ENCODE measurements around the gene TRIM63.
"Not testable (repeated sequence)": the region's sequence is repeated elsewhere in the genome, so short reads cannot be mapped to it uniquely, and the experiment has no call there.

TRIM63 gene

DNA sequence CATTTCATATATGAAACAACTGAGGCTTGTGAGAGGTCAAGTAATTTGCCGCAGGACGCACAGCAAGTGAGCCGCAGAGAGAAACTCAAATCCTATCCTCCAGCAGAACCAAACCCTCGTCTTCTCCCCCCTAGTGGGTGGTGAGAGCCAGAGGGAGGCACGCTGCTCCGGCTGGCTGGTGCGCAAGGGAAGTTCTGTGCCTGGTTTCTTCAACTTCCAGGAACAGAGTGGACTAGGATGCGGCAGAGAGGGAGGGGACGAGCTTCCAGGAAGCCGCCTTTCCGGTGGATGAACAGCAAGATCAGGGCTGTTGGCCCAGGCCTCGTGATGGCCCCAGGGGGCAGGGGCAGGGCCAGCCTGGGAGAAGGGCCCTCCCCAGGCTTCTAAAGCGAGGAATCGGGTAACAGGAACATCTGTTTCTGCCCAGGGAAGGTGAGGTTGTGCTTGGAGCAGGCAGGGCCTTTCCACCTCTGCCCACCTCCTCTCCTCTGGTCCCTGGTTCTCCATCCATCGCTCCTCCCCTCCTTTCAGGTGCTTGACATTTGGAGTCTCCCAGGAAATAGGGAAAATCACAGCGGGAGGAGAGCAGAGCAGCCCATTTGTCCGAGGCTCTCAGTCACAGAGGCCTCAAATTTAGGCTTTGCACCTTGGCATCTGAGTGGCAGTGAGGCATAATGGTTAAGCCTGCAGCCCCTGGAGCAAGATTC, 27.4 kb upstream of the TRIM63 start:
- no peaks in the 10 kb centered on the region for H3K9me3 Mint-ChIP-seq
- no peak for ATAC-seq

DNA sequence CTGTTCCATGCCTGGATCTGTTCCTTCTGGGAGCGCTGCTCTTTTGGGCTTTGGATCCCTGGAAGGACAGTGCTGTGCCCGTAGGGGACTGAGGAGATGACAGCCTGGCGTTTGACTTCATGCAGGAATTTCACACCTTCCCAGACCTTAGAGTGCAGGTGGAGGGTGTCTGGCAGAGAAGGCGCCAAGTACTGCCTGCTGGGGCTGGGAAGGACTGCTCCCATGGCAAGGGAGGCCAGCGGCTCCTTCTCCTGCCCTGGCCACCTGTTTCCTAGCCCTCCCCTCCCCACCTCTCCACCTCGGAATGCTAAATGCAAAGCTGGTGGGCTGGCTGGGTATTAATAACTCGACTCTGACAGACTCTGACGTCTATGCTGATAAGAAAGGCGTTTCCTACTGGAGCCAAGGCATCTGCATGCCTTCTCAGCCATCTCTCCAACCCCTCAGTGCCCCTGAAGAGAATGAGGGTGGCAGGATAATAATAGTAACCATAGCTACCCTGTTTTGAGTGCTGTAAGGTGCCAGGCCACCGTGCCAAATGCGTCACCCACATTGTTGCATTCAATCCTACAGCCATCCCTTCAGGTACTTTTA, 26.7 kb upstream of the TRIM63 start:
- Mint-ChIP-seq H3K27me3 (peaks cover 37% of the 10 kb centered on the region), H3K4me3 (no peak overlapping the region), H3K27ac (no peak overlapping the region), H3K9me3 (no peaks in the 10 kb centered on the region), H3K36me3 (no peaks in the 10 kb centered on the region), H3K4me1 (no peaks in the 10 kb centered on the region)
- no peak for ATAC-seq

More for the DNA sequence above, 27.4 kb upstream of the TRIM63 start:
- no peaks in the 10 kb centered on the region for H3K4me1 Mint-ChIP-seq
- no peak overlapping the region for H3K27ac Mint-ChIP-seq
- no peaks in the 10 kb centered on the region for H3K36me3 Mint-ChIP-seq
- no peak overlapping the region for H3K4me3 Mint-ChIP-seq
- H3K27me3 Mint-ChIP-seq, result peaks cover 41% of the 10 kb centered on the region

DNA sequence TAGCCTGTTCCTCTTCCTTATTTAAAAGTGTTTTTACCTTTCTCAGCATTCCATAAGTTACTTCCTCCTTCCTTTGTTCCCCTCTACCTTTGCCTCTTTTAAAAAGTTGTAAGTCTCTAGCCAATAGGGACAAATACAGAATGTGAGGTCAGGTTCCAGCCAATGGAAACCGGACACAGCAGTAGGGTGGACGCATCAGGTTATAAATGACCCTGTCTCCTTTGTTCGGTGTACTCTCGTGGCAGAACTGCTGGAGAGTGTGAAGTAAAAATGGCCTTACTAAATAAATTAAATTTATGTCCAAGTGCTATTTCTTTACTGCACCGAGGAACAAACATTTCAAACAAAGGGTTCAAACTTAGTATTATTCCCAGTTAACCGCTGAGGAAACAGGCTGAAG, 26.1 kb upstream of the TRIM63 start:
- not testable (repeated sequence) for ATAC-seq
- H3K27me3 Mint-ChIP-seq, result peaks cover 35% of the 10 kb centered on the region

GRCh38 chr1:26092422-26092821, 25.0 kb upstream of the TRIM63 start:
- Mint-ChIP-seq H3K27ac (no peak overlapping the region), H3K4me1 (no peaks in the 10 kb centered on the region), H3K36me3 (no peaks in the 10 kb centered on the region), H3K27me3 (peaks cover 46% of the 10 kb centered on the region), H3K4me3 (no peak overlapping the region), H3K9me3 (no peaks in the 10 kb centered on the region)
- ATAC-seq, result no peak

More for the DNA sequence above, 26.1 kb upstream of the TRIM63 start:
- not testable (repeated sequence) for H3K4me3 Mint-ChIP-seq, H3K9me3 Mint-ChIP-seq, H3K27ac Mint-ChIP-seq, H3K4me1 Mint-ChIP-seq, H3K36me3 Mint-ChIP-seq

DNA sequence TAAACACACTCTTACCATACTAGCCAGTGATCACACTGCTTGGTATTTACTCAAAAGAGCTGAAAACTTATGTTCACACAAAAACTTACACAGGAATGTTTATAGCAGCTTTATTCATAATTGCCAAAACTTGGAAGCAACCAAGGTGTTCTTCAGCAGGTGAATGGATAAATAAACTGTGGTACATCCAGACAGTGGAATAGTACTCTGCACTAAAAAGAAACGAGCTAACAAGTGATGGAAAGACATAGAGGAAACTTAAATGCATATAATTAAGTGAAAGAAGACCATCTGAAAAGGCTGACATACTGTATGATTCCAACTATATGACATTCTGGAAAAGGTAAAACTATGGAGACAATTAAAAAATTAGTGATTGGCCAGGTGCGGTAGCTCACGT, 23.5 kb upstream of the TRIM63 start:
- Mint-ChIP-seq H3K9me3 (no peaks in the 10 kb centered on the region), H3K27me3 (peaks cover 56% of the 10 kb centered on the region), H3K4me1 (no peaks in the 10 kb centered on the region), H3K4me3 (no peak overlapping the region), H3K36me3 (no peaks in the 10 kb centered on the region), H3K27ac (no peak overlapping the region)
- no peak for ATAC-seq

- ATAC-seq, result no peak
- Mint-ChIP-seq H3K36me3 (no peaks in the 10 kb centered on the region), H3K27me3 (peaks cover 74% of the 10 kb centered on the region), H3K4me1 (no peaks in the 10 kb centered on the region), H3K9me3 (no peaks in the 10 kb centered on the region), H3K27ac (no peak overlapping the region), H3K4me3 (no peak overlapping the region)
Measured at GRCh38 chr1:26089125-26089524, 21.7 kb upstream of the TRIM63 start.

DNA sequence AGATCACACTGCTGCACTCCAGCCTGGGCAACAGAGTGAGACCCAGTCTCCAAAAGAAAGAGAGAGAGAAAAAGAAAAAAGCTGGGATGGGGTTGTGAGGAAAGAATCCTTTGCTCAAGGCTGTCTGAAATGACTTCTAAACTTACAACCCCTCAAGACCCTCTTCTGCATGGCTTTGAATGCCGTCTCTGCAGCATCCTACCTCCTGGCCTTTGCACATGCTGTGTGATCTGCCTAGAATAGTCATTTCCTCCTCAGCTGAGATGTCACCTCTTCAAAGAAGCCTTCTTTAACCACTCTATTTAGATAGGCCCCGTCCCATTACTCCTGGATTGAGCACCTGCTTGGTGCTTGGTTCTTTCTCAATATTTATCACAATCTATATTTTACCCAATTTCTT, 17.4 kb upstream of the TRIM63 start:
- Mint-ChIP-seq H3K27me3 (peaks cover 69% of the 10 kb centered on the region), H3K36me3 (no peaks in the 10 kb centered on the region), H3K4me3 (no peak overlapping the region), H3K9me3 (no peaks in the 10 kb centered on the region), H3K27ac (no peak overlapping the region), H3K4me1 (no peaks in the 10 kb centered on the region)
- no peak for ATAC-seq

GRCh38 chr1:26084091-26084561, 16.7 kb upstream of the TRIM63 start:
- Mint-ChIP-seq H3K4me1 (no peaks in the 10 kb centered on the region), H3K36me3 (no peaks in the 10 kb centered on the region), H3K9me3 (no peaks in the 10 kb centered on the region), H3K27ac (no peak overlapping the region), H3K27me3 (peaks cover 72% of the 10 kb centered on the region), H3K4me3 (no peak overlapping the region)
- no peak for ATAC-seq

DNA sequence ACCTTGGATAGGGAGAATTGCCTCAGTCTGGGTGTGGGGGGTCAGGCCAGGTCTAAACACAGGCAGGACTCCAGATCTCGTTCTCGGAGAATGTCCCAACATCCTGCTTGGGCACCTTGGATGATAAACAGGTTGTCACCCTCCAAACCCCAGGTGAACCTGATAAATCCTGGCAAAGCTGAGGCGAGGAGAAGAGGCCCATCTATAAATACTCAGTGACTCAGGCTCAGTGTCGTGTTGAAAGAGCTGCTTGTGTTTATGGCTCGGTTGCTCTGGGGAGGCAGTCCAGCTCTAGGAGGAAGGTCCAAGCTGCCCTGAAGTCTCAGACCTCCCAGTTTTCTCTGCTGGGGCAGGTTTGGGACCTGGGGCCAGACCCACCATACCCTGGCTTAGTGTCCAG, 15.8 kb upstream of the TRIM63 start:
- Mint-ChIP-seq H3K9me3 (no peaks in the 10 kb centered on the region), H3K27ac (no peak overlapping the region), H3K4me3 (no peak overlapping the region), H3K27me3 (peaks cover 75% of the 10 kb centered on the region), H3K4me1 (no peaks in the 10 kb centered on the region), H3K36me3 (no peaks in the 10 kb centered on the region)
- ATAC-seq, result no peak

GRCh38 chr1:26082020-26082350, 14.6 kb upstream of the TRIM63 start:
- Mint-ChIP-seq H3K4me3 (no peak overlapping the region), H3K27me3 (peaks cover 69% of the 10 kb centered on the region), H3K9me3 (no peaks in the 10 kb centered on the region), H3K4me1 (no peaks in the 10 kb centered on the region), H3K36me3 (no peaks in the 10 kb centered on the region), H3K27ac (no peak overlapping the region)
- ATAC-seq, result no peak

- Mint-ChIP-seq H3K4me1 (no peaks in the 10 kb centered on the region), H3K9me3 (no peaks in the 10 kb centered on the region), H3K4me3 (no peak overlapping the region), H3K27me3 (peaks cover 70% of the 10 kb centered on the region), H3K36me3 (no peaks in the 10 kb centered on the region), H3K27ac (no peak overlapping the region)
- no peak for ATAC-seq
Measured at GRCh38 chr1:26081267-26082019, 14.0 kb upstream of the TRIM63 start.

DNA sequence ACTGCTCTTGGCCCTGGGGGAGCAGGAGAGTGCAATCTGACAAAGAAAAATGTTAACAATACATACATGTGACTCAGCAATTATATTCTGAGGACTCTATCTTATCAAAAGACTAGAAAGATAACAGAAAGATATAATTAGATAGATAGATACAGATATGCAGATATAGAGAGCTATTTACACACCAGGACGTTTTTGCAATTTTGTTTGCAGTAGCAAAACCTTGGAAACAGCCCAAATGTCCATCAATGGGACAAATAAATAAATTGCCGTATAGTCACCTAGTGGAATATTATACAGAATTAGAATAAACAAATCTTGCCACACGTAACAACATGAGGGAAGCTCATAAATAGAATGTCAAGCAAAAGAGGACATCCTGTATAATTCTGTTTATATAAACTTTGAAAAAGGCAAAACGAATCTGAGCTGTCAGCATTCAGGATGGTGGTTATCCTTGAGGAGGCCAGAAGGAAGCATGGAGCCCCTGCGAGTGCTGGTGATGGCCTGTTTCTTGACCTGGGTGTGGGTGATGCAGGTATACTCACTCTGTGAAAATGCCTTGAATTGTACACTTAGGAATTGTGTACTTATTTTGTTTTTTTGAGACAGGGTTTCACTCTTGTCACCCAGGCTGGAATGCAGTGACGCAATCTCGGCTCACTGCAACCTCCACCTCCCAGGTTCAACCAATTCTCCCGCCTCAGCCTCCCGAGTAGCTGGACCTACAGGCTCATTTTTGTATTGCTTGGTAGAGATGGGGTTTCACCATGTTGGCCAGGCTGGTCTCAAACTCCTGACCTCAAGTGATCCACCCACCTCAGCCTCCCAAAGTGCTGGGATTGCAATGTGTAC, 12.8 kb upstream of the TRIM63 start:
- H3K36me3 Mint-ChIP-seq, result no peaks in the 10 kb centered on the region
- ATAC-seq, result no peak
- H3K4me1 Mint-ChIP-seq, result no peaks in the 10 kb centered on the region
- no peak overlapping the region for H3K4me3 Mint-ChIP-seq
- peaks cover 70% of the 10 kb centered on the region for H3K27me3 Mint-ChIP-seq
- H3K9me3 Mint-ChIP-seq, result no peaks in the 10 kb centered on the region
- no peak overlapping the region for H3K27ac Mint-ChIP-seq

DNA sequence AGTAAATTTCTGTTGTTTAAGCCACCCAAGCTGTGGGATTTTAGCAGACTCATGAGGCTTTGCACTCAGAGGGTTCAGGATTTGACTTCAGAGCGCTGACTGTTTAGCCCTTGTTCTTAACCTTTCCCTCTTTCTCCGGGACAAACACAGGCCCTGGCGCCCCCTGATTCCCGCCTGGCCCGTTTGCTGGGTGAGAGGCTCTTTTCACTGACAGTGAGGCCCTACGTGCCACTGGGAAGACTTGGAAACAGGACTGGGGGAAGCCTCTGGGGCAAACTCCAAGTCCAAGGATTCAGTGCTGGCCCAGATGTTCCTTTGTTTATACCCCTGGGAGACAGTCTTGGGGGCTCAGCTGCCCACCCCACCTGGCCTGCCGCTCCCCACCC, 11.7 kb upstream of the TRIM63 start:
- no peak overlapping the region for H3K27ac Mint-ChIP-seq

GRCh38 chr1:26078286-26079177, 11.1 kb upstream of the TRIM63 start:
- H3K9me3 Mint-ChIP-seq, result no peaks in the 10 kb centered on the region
- no peak overlapping the region for H3K27ac Mint-ChIP-seq
- H3K27me3 Mint-ChIP-seq, result peaks cover 66% of the 10 kb centered on the region
- ATAC-seq, result no peak
- no peak overlapping the region for H3K4me3 Mint-ChIP-seq
- no peaks in the 10 kb centered on the region for H3K36me3 Mint-ChIP-seq
- no peaks in the 10 kb centered on the region for H3K4me1 Mint-ChIP-seq

More for the DNA sequence above, 11.7 kb upstream of the TRIM63 start:
- Mint-ChIP-seq H3K4me1 (no peaks in the 10 kb centered on the region), H3K27me3 (peaks cover 64% of the 10 kb centered on the region), H3K4me3 (no peak overlapping the region), H3K36me3 (no peaks in the 10 kb centered on the region), H3K9me3 (no peaks in the 10 kb centered on the region)
- no peak for ATAC-seq
